ENCODE data around the gene DLL3.

DNA sequence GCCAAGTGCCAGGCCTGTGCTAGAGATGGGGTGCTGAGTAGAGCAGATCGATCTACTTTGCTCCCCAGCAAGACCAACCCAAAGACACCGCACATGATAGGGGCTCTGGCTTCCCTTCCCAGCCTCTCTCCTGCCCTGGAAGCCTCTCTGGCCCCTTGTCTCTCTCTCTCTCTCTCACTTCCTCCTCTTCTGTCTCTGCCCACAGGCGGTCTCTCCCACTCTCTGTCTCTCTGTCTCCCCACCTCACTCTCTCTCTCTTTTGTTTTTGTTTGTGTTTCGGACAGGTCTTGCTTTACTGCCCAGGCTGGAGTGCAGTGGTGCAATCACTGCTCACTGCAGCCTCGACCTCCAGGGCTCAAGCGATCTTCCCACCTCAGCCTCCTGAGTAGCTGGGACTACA, 17.5 kb downstream of the DLL3 start:
- TF ChIP-seq, protein P1, sequence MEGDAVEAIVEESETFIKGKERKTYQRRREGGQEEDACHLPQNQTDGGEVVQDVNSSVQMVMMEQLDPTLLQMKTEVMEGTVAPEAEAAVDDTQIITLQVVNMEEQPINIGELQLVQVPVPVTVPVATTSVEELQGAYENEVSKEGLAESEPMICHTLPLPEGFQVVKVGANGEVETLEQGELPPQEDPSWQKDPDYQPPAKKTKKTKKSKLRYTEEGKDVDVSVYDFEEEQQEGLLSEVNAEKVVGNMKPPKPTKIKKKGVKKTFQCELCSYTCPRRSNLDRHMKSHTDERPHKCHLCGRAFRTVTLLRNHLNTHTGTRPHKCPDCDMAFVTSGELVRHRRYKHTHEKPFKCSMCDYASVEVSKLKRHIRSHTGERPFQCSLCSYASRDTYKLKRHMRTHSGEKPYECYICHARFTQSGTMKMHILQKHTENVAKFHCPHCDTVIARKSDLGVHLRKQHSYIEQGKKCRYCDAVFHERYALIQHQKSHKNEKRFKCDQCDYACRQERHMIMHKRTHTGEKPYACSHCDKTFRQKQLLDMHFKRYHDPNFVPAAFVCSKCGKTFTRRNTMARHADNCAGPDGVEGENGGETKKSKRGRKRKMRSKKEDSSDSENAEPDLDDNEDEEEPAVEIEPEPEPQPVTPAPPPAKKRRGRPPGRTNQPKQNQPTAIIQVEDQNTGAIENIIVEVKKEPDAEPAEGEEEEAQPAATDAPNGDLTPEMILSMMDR (IDR thresholded peaks at IDR 0.05): no peak
- TF ChIP-seq POLR2A (IDR thresholded peaks at IDR 0.05): no peak
